HepG2 (cell line): Measurements from ENCODE around the gene USP32. TPM values are rescaled to one million over a fixed set of nuclear protein-coding genes. Genes with fewer than 3 reads are reported as not detected.
A peak's percentile ranks its signal among the peaks of the same experiment; 100 is the strongest.

Experiments used
- AGO2 ChIP-seq: fragments of 200-400 bp; formaldehyde crosslinking; optimal IDR thresholded peaks from 2 replicates; pipeline ENCODE3; 2017; ENCODE audit warnings: mild to moderate bottlenecking, low read depth, low read length, moderate library complexity
- ATRX ChIP-seq: sonication (generic); formaldehyde crosslinking; IDR thresholded peaks from 2 replicates; pipeline ENCODE4 v1.4.0; 2020; ENCODE audit warnings: missing genetic modification reagents, borderline replicate concordance
- FOXK2 ChIP-seq: fragments of 450-650 bp; IDR thresholded peaks from 2 replicates; pipeline ENCODE4 v1.6.1; 2016
- HNRNPUL1 ChIP-seq: fragments of 200-400 bp; formaldehyde crosslinking; IDR thresholded peaks from 2 replicates; pipeline ENCODE4 v1.6.1; 2017; ENCODE audit warnings: low read depth, mild to moderate bottlenecking, low read length, moderate library complexity
- IKZF4 ChIP-seq: sonication (generic); formaldehyde crosslinking; IDR thresholded peaks from 2 replicates; pipeline ENCODE4 v1.5.1; 2020; ENCODE audit warnings: borderline replicate concordance, mild to moderate bottlenecking, low read depth, missing genetic modification reagents; ENCODE audit errors: not compliant biosample characterization
- KAT7 ChIP-seq: IDR thresholded peaks from 2 replicates; pipeline ENCODE4 v1.6.1; 2018; ENCODE audit warnings: borderline replicate concordance, missing compliant biosample characterization
- KAT8 ChIP-seq: IDR thresholded peaks from 2 replicates; pipeline ENCODE4 v1.6.1; 2016; ENCODE audit warnings: missing genetic modification reagents, missing compliant biosample characterization
- KDM2A ChIP-seq: sonication (generic); formaldehyde crosslinking; IDR thresholded peaks from 2 replicates; pipeline ENCODE4 v1.4.0; 2020; ENCODE audit warnings: low read depth, missing genetic modification reagents, borderline replicate concordance
- SPEN ChIP-seq: sonication (generic); formaldehyde crosslinking; IDR thresholded peaks from 2 replicates; pipeline ENCODE4 v1.5.1; 2020; ENCODE audit warnings: low read depth, mild to moderate bottlenecking, missing genetic modification reagents
- SRY ChIP-seq: sonication (generic); formaldehyde crosslinking; IDR thresholded peaks from 2 replicates; pipeline ENCODE4 v1.8.0; 2022; ENCODE audit warnings: mild to moderate bottlenecking, missing genetic modification reagents
- TBX2 ChIP-seq: sonication (generic); formaldehyde crosslinking; IDR thresholded peaks from 2 replicates; pipeline ENCODE4 v1.5.0; 2020; ENCODE audit warnings: missing genetic modification reagents, mild to moderate bottlenecking, borderline replicate concordance
- ZBTB1 ChIP-seq: sonication (generic); formaldehyde crosslinking; IDR thresholded peaks from 2 replicates; pipeline ENCODE4 v1.4.0; 2020; ENCODE audit warnings: missing genetic modification reagents, borderline replicate concordance
- ZFP82 ChIP-seq: sonication (generic); formaldehyde crosslinking; IDR thresholded peaks from 2 replicates; pipeline ENCODE4 v1.5.1; 2020; ENCODE audit warnings: mild to moderate bottlenecking, missing genetic modification reagents, borderline replicate concordance
- ZNF138 ChIP-seq: sonication (generic); formaldehyde crosslinking; IDR thresholded peaks from 2 replicates; pipeline ENCODE4 v1.5.0; 2020; ENCODE audit warnings: mild to moderate bottlenecking, low read depth, missing genetic modification reagents
- ZNF329 ChIP-seq: sonication (generic); formaldehyde crosslinking; IDR thresholded peaks from 2 replicates; pipeline ENCODE4 v1.9.0; 2021; ENCODE audit warnings: low read depth, mild to moderate bottlenecking, missing genetic modification reagents
- ZNF451 ChIP-seq: sonication (generic); formaldehyde crosslinking; IDR thresholded peaks from 2 replicates; pipeline ENCODE4 v1.5.0; 2020; ENCODE audit warnings: mild to moderate bottlenecking, missing genetic modification reagents
- ZNF703 ChIP-seq: sonication (generic); formaldehyde crosslinking; IDR thresholded peaks from 2 replicates; pipeline ENCODE4 v1.5.1; 2020; ENCODE audit warnings: missing genetic modification reagents, mild to moderate bottlenecking, moderate library complexity, borderline replicate concordance
- ZNF749 ChIP-seq: sonication (generic); formaldehyde crosslinking; IDR thresholded peaks from 2 replicates; pipeline ENCODE4 v1.8.0; 2022; ENCODE audit warnings: mild to moderate bottlenecking, missing genetic modification reagents, moderate library complexity, borderline replicate concordance
- ZNF788 ChIP-seq: sonication (generic); formaldehyde crosslinking; IDR thresholded peaks from 2 replicates; pipeline ENCODE4 v1.5.0; 2020; ENCODE audit warnings: mild to moderate bottlenecking, missing genetic modification reagents, borderline replicate concordance
- polyA plus RNA-seq, 8 experiments: library from polyadenylated mRNA; depleted of rRNA in 3 of 8; stranded (reverse) in 7 of 8; unstranded in 1 of 8; fragments of >200 nt; fragmentation: Illumina TruSeq in 4 of 8; extraction: Trizol in 4 of 8; gene quantifications; 2 replicates each; pipeline versions ENCODE4 v1.2.1 to v1.2.3, GENCODE V29; 2011 to 2016; ENCODE audit warnings: low read depth in 4 of 8, missing spikeins in 1 of 8, mixed read lengths in 1 of 8; ENCODE audit not compliant: insufficient read depth in 1 of 8
- total RNA-seq, 5 experiments: library from RNA; depleted of rRNA; stranded (reverse); fragments of >200 nt; fragmentation: Illumina TruSeq; extraction: Trizol; gene quantifications; 2 replicates each; pipeline ENCODE4 v1.2.3, GENCODE V29; 2016; ENCODE audit warnings: low read depth in 1 of 5
- TF ChIP-seq, protein P1 (sequence below): sonication (generic); formaldehyde crosslinking; IDR thresholded peaks from 2 replicates; pipeline ENCODE4 v1.5.0; 2020; ENCODE audit warnings: mild to moderate bottlenecking, missing genetic modification reagents, moderate library complexity
- TF ChIP-seq, protein P2 (sequence below): sonication (generic); formaldehyde crosslinking; IDR thresholded peaks from 2 replicates; pipeline ENCODE4 v1.4.0; 2020; ENCODE audit warnings: missing genetic modification reagents, low read depth, mild to moderate bottlenecking, borderline replicate concordance
- TF ChIP-seq, protein P3 (sequence below): sonication (generic); formaldehyde crosslinking; IDR thresholded peaks from 2 replicates; pipeline ENCODE4 v1.8.1; 2023; ENCODE audit warnings: missing genetic modification reagents, mild to moderate bottlenecking, borderline replicate concordance
- TF ChIP-seq, protein P4 (sequence below): sonication (generic); formaldehyde crosslinking; IDR thresholded peaks from 2 replicates; pipeline ENCODE4 v1.4.0; 2020; ENCODE audit warnings: missing genetic modification reagents

The USP32 gene
- total and polyA plus RNA-seq, 2 of the 13 experiments (the other 11 are each of a cell fraction or from before 2014, with no cell fraction given) = 24.9 to 39.9 TPM

DNA sequence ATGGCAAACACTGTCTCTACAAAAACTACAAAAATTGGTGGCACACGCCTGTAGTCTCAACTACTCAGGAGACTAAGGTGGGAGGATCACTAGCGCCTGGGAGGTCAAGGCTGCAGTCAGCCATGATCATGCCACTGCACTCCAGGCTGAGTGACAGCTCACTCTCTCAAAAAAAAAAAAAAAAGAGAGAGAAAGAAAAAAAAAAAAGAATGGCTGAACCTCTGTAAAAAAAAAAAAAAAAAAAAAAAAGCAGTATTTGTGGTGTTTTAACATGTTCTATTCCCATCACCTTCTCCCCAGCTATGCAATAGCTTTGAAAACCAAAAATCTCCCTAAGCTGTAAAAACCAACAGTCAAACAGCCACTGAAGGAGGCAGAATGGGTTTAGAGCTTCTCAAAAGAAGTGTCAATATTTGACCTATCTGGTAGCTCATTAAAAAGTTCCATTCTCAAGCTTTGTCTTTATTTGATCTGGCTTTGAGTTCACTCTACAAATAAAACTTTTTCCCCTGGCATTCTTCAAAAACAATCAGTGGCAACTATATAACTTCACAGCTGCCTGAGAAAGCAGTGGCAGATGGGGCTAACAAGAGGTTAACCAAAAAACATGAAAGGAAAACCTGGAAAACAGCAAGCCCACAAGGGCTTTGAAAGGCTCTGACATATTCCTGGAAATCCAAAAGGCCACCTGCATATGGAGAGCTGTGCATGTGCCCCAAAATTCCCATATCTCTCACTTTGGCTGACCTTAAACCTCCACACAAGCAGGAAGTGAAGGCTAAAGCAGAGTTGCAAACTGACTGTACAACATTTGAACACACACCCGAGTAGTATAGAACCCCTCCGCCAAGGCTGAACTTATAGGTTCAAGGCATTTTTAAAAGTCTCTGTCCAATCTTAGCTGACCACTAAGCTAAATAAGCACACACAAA is 36.0 kb downstream of the USP32 start (continued):
- TF ChIP-seq, protein P1, sequence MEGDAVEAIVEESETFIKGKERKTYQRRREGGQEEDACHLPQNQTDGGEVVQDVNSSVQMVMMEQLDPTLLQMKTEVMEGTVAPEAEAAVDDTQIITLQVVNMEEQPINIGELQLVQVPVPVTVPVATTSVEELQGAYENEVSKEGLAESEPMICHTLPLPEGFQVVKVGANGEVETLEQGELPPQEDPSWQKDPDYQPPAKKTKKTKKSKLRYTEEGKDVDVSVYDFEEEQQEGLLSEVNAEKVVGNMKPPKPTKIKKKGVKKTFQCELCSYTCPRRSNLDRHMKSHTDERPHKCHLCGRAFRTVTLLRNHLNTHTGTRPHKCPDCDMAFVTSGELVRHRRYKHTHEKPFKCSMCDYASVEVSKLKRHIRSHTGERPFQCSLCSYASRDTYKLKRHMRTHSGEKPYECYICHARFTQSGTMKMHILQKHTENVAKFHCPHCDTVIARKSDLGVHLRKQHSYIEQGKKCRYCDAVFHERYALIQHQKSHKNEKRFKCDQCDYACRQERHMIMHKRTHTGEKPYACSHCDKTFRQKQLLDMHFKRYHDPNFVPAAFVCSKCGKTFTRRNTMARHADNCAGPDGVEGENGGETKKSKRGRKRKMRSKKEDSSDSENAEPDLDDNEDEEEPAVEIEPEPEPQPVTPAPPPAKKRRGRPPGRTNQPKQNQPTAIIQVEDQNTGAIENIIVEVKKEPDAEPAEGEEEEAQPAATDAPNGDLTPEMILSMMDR (CRISPR knock-in tag) = no peak
- no peak for TF ChIP-seq IKZF4
- peak; percentile 63; the same call in 1 of the 2 replicates for TF ChIP-seq TBX2
- TF ChIP-seq HNRNPUL1 = no peak
- no peak for TF ChIP-seq KAT7 (CRISPR knock-in tag)
- no peak for TF ChIP-seq SRY (CRISPR knock-in tag)
- TF ChIP-seq SPEN = no peak
- TF ChIP-seq KAT8 (CRISPR knock-in tag) = no peak
- no peak for TF ChIP-seq KDM2A
- no peak for TF ChIP-seq ZNF329
- TF ChIP-seq AGO2 = no peak
- no peak for TF ChIP-seq ZNF703
- no peak for TF ChIP-seq ZNF451 (CRISPR knock-in tag)
- TF ChIP-seq ZBTB1 (CRISPR knock-in tag) = no peak
- no peak for TF ChIP-seq ATRX (CRISPR knock-in tag)
- TF ChIP-seq, protein P2, sequence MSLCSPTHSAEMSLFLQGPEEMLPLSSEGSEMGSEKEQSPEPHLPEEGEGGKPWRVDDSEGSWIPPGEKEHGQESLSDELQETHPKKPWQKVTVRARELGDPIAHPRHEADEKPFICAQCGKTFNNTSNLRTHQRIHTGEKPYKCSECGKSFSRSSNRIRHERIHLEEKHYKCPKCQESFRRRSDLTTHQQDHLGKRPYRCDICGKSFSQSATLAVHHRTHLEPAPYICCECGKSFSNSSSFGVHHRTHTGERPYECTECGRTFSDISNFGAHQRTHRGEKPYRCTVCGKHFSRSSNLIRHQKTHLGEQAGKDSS (CRISPR knock-in tag) = no peak
- TF ChIP-seq, protein P3, sequence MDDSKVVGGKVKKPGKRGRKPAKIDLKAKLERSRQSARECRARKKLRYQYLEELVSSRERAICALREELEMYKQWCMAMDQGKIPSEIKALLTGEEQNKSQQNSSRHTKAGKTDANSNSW = no peak
- TF ChIP-seq, protein P4, sequence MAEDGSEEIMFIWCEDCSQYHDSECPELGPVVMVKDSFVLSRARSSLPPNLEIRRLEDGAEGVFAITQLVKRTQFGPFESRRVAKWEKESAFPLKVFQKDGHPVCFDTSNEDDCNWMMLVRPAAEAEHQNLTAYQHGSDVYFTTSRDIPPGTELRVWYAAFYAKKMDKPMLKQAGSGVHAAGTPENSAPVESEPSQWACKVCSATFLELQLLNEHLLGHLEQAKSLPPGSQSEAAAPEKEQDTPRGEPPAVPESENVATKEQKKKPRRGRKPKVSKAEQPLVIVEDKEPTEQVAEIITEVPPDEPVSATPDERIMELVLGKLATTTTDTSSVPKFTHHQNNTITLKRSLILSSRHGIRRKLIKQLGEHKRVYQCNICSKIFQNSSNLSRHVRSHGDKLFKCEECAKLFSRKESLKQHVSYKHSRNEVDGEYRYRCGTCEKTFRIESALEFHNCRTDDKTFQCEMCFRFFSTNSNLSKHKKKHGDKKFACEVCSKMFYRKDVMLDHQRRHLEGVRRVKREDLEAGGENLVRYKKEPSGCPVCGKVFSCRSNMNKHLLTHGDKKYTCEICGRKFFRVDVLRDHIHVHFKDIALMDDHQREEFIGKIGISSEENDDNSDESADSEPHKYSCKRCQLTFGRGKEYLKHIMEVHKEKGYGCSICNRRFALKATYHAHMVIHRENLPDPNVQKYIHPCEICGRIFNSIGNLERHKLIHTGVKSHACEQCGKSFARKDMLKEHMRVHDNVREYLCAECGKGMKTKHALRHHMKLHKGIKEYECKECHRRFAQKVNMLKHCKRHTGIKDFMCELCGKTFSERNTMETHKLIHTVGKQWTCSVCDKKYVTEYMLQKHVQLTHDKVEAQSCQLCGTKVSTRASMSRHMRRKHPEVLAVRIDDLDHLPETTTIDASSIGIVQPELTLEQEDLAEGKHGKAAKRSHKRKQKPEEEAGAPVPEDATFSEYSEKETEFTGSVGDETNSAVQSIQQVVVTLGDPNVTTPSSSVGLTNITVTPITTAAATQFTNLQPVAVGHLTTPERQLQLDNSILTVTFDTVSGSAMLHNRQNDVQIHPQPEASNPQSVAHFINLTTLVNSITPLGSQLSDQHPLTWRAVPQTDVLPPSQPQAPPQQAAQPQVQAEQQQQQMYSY (CRISPR knock-in tag) = peak; percentile 45; the same call in 1 of the 2 replicates
- no peak for TF ChIP-seq ZNF138
- TF ChIP-seq ZFP82 (CRISPR knock-in tag) = no peak
- TF ChIP-seq ZNF749 (CRISPR knock-in tag) = 0 out of 2 replicates have a peak, but pooled peaks have one; percentile 39
- TF ChIP-seq ZNF788 = no peak
- no peak for TF ChIP-seq FOXK2
